Lower leg skin (tissue), 4 donors: ENCODE data around the gene DCAF8L2. TPM values are rescaled to one million over a fixed set of nuclear protein-coding genes. Genes with fewer than 3 reads are reported as not detected.

Source experiments
- DNase-seq, 2 donors: peaks; one replicate each; pipeline ENCODE4 v3.0.0-alpha.2; 2019; ENCODE audit warnings: low spot score in 2 of 2
- H3K4me3 ChIP-seq: fragments of 200-600 bp; sonication (generic); 2 replicates; pipeline ENCODE4 v1.5.1; 2017; ENCODE audit warnings: mild to moderate bottlenecking, low read depth; ENCODE audit not compliant: poor library complexity, severe bottlenecking
- CTCF ChIP-seq, 3 donors: fragments of 450-650 bp; IDR thresholded peaks; one replicate each; pipeline ENCODE4 v1.5.1; 2016; ENCODE audit warnings: antibody characterized with exemption in 3 of 3, mild to moderate bottlenecking in 3 of 3, moderate library complexity in 2 of 3
- POLR2A ChIP-seq, 2 donors: fragments of 450-650 bp; IDR thresholded peaks; one replicate each; pipeline ENCODE4 v1.6.1; 2016 to 2017; ENCODE audit warnings: antibody characterized with exemption in 2 of 2, mild to moderate bottlenecking in 1 of 2, moderate library complexity in 1 of 2
- WGBS, 2 donors: methylation state at CpG; one replicate each; pipeline ENCODE4 v1.1.5; 2018; 5-methylcytosine and 5-hydroxymethylcytosine counted together
- intact Hi-C: fragments of 100-400 bp; cut with DNase I; formaldehyde crosslinking; loops from one replicate; pipeline ENCODE4 v1.15.0; 2023; ENCODE audit warnings: low total_unique reads
- total RNA-seq, 4 donors: library from RNA; depleted of rRNA; stranded (reverse); fragments of >200 nt; gene quantifications; one replicate each; pipeline ENCODE4 v1.1.0, GENCODE V29; 2016

The DCAF8L2 gene
- total RNA-seq, 4 donors from 2014 or later, result not detected

GRCh38 chrX:27626066-27626465, 35.9 kb downstream of the DCAF8L2 start:
- TF ChIP-seq POLR2A (IDR thresholded peaks at IDR 0.05) (no peak), CTCF (IDR thresholded peaks at IDR 0.05) (no peak)
- no peak overlapping the region for H3K4me3 ChIP-seq
- no peak for DNase-seq
- intact Hi-C loops, result no loop called here
- 50 to 76% methylated on average over 3 of the region's 3 CpGs for WGBS, 2 donors

GRCh38 chrX:27633328-27633727, 43.2 kb downstream of the DCAF8L2 start:
- TF ChIP-seq POLR2A (IDR thresholded peaks at IDR 0.05) (no peak), CTCF (IDR thresholded peaks at IDR 0.05) (no peak)
- DNase-seq, result no peak
- intact Hi-C loops, result no loop called here
- 36 to 45% methylated on average over 3 of the region's 3 CpGs for WGBS, 2 donors
- H3K4me3 ChIP-seq, result no peak overlapping the region

- DNase-seq, result no peak
- WGBS, 2 donors, result 30 to 45% methylated on average over 1 of the region's 1 CpG
- TF ChIP-seq CTCF (IDR thresholded peaks at IDR 0.05) (no peak), POLR2A (IDR thresholded peaks at IDR 0.05) (no peak)
- intact Hi-C loops, result no loop called here
- no peak overlapping the region for H3K4me3 ChIP-seq
Measured at GRCh38 chrX:27656581-27656980, 66.4 kb downstream of the DCAF8L2 start.

DNA sequence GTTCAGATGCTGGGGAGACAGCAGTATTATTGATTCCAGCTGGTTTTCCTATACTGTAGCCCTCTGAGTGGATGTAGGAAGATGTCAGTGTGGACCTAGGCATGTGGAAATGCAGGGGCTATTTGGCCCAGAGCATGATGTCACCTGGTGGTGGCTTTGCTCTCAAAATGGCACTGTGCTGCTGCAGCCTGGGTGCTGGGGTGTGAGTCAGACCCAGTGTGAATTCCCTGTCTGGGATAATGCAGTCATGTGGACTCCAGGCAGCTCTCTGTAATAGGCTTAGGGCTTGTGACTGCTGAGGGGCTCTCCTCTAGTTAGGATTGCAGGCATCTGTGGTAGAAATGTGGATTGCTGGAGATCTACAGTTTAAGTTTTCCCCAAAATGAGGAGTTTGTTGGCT, 70.7 kb downstream of the DCAF8L2 start:
- TF ChIP-seq POLR2A (IDR thresholded peaks at IDR 0.05) (no peak), CTCF (IDR thresholded peaks at IDR 0.05) (no peak)
- H3K4me3 ChIP-seq, result no peak overlapping the region
- DNase-seq, result no peak
- intact Hi-C loops, result no loop called here

- DNase-seq, result no peak
- intact Hi-C loops, result no loop called here
- no peak overlapping the region for H3K4me3 ChIP-seq
- 63 to 89% methylated on average over 2 of the region's 2 CpGs for WGBS, 2 donors
- TF ChIP-seq CTCF (IDR thresholded peaks at IDR 0.05) (no peak), POLR2A (IDR thresholded peaks at IDR 0.05) (no peak)
Measured at GRCh38 chrX:27671234-27671633, 81.1 kb downstream of the DCAF8L2 start.

GRCh38 chrX:27674491-27674890, 84.3 kb downstream of the DCAF8L2 start:
- no peak overlapping the region for H3K4me3 ChIP-seq
- TF ChIP-seq CTCF (IDR thresholded peaks at IDR 0.05) (no peak), POLR2A (IDR thresholded peaks at IDR 0.05) (no peak)
- WGBS, 2 donors, result 54 to 55% methylated on average over 4 of the region's 4 CpGs
- DNase-seq, result no peak
- intact Hi-C loops, result no loop called here
